ENCODE measurements around the gene AFAP1L2.

DNA sequence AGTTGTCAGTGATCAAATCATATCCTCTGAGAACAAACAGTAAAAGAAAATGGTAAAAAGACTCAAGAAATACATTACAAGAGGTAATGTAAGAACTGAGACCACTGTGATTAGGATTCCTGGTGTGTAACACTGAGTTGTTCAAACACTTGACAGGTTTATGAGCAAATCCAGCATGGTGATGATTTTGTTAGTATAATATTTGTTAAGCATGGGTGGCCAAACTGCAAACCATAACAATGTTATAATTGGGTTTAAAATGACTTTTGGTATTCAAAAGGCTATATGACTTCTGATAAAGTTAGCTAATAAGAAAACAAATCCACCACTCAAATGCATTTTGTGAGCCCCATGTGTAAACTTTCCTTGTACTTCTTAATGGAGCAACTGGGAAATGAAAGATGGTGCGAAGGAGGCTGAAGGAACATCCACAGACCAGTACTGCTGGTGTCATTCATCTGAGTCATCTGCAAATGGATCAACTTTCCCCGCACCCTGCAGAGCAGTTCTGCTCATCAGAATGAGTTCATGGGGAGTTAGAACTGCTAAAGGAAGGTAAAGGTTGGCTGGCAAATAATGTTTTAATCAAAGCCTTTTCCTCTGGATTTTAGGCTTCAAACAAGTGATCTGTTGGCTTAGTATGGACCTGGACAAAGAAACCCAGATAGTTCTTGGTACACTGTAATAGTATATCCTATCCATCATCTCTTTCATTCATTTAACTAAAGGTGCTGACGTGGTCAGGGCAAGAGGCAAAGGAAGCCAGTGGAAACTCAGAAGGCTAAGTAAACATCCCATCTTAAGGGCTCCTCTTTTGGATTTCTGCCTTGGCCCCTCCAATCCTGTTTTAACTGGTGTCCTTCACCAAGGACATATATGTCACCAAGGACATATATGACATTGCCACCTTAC lies 45.0 kb downstream of the AFAP1L2 start:
- TF ChIP-seq POLR2AphosphoS5 (IDR thresholded peaks at IDR 0.05): no peak
- TF ChIP-seq, protein P1, sequence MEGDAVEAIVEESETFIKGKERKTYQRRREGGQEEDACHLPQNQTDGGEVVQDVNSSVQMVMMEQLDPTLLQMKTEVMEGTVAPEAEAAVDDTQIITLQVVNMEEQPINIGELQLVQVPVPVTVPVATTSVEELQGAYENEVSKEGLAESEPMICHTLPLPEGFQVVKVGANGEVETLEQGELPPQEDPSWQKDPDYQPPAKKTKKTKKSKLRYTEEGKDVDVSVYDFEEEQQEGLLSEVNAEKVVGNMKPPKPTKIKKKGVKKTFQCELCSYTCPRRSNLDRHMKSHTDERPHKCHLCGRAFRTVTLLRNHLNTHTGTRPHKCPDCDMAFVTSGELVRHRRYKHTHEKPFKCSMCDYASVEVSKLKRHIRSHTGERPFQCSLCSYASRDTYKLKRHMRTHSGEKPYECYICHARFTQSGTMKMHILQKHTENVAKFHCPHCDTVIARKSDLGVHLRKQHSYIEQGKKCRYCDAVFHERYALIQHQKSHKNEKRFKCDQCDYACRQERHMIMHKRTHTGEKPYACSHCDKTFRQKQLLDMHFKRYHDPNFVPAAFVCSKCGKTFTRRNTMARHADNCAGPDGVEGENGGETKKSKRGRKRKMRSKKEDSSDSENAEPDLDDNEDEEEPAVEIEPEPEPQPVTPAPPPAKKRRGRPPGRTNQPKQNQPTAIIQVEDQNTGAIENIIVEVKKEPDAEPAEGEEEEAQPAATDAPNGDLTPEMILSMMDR (IDR thresholded peaks at IDR 0.05): no peak
